Psoas muscle (tissue), 8 donors: ENCODE results near the gene FBXL20. TPM values are rescaled to one million over a fixed set of nuclear protein-coding genes. Genes with fewer than 3 reads are reported as not detected.

Experiments
- ATAC-seq, 4 donors: fragments of 200-7000 bp; cut with Tn5 transposase; one replicate each; pipeline ENCODE4 v1.9.1; 2020; ENCODE audit warnings: moderate library complexity in 3 of 4, mild to moderate bottlenecking in 2 of 4
- DNase-seq, 2 donors: peaks; one replicate each; pipeline ENCODE4 v3.0.0-alpha.2; 2020
- H3K27ac ChIP-seq: fragments of 200-600 bp; one replicate; pipeline ENCODE4 v1.8.0; 2022
- H3K27me3 ChIP-seq, 3 donors: fragments of 200-600 bp in 1 of 3; one replicate each; pipeline versions ENCODE4 v1.6.1 to v1.8.0; 2013 to 2022; ENCODE audit warnings: low read length in 2 of 3, mild to moderate bottlenecking in 2 of 3, moderate library complexity in 1 of 3; ENCODE audit not compliant: insufficient read depth in 3 of 3
- H3K36me3 ChIP-seq, 2 donors: fragments of 200-600 bp in 1 of 2; one replicate each; pipeline versions ENCODE4 v1.6.1 to v1.8.0; 2013 to 2022; ENCODE audit warnings: low read depth in 1 of 2, mild to moderate bottlenecking in 1 of 2, moderate library complexity in 1 of 2; ENCODE audit not compliant: insufficient read depth in 1 of 2
- H3K4me1 ChIP-seq: fragments of 200-600 bp; one replicate; pipeline ENCODE4 v1.8.0; 2022
- H3K4me3 ChIP-seq: fragments of 200-600 bp; one replicate; pipeline ENCODE4 v1.8.0; 2022; ENCODE audit warnings: mild to moderate bottlenecking
- H3K9me3 ChIP-seq: fragments of 200-600 bp; one replicate; pipeline ENCODE4 v1.8.0; 2022
- CTCF ChIP-seq: fragments of 200-600 bp; IDR thresholded peaks from one replicate; pipeline ENCODE4 v1.8.0; 2022; ENCODE audit warnings: antibody characterized with exemption
- WGBS, 3 donors: extraction: QIAGEN DNeasy Blood & Tissue Kit; methylation state at CpG; one replicate each; pipeline versions ENCODE4 v1.1.6 to v1.1.7; 2013; 5-methylcytosine and 5-hydroxymethylcytosine counted together
- intact Hi-C, 2 donors: fragments of 100-400 bp; cut with DNase I; formaldehyde crosslinking; loops; one replicate each; pipeline versions ENCODE4 v1.11.0 to v1.14.2; 2022
- polyA plus RNA-seq, 3 donors: library from polyadenylated mRNA; stranded (reverse); fragments of 200-250 nt; gene quantifications; one replicate each; pipeline ENCODE4 v1.2.3, GENCODE V29; 2013
- total RNA-seq, 4 donors: library from RNA; stranded (reverse); fragmentation: NEBNext Ultra II Directional in 2 of 4; extraction: Animal tissue kit (Norgen Biotek cat#: 25700) in 2 of 4; gene quantifications; one replicate each; pipeline versions ENCODE4 v1.2.1 to v1.2.4, GENCODE V29; 2021 to 2023
- donor health status: healthy with polysubstance abuse.
- donor health status: DM: no; HTN: no; CAD: no; lungs with moderate emphysema.
- donor health status: Bipolar disorder and iron deficiency.
- donor health status: healthy.
- donor health status: DM: yes; HTN: yes; CAD: no.
- donor health status: DM: no; HTN: no; CAD: no.
- donor health status: DM: no; HTN: no; CAD: no.
- donor health status: DM: yes; HTN: yes; CAD: no.

The FBXL20 gene
- total and polyA plus RNA-seq, 7 donors, result 0.89 to 8.7 (median 8.0) TPM

GRCh38 chr17:39231091-39231561, 170.3 kb downstream of the FBXL20 start:
- ATAC-seq (no peak), DNase-seq (no peak)
- Histone ChIP-seq H3K27ac (no peak overlapping the region), H3K36me3 (no peaks in the 10 kb centered on the region), H3K4me1 (peaks cover 19% of the 10 kb centered on the region), H3K4me3 (no peak overlapping the region), H3K27me3 (peaks cover 0 to 13% (median 0%) of the 10 kb centered on the region in 3 donors), H3K9me3 (no peaks in the 10 kb centered on the region)
- WGBS, 3 donors, result 36 to 50% (median 39%) methylated on average over 10 of the region's 10 CpGs
- TF ChIP-seq CTCF, result no peak
- intact Hi-C loops, result loop anchor here in 1 of 2 donors (10.0 kb wide), 1 partner anchor 66 kb away; the partner anchor contains the start of gene ARL5C

GRCh38 chr17:39230361-39230760, 171.1 kb downstream of the FBXL20 start:
- DNase-seq (no peak), ATAC-seq (no peak)
- Histone ChIP-seq H3K36me3 (no peaks in the 10 kb centered on the region), H3K9me3 (no peaks in the 10 kb centered on the region), H3K27ac (no peak overlapping the region), H3K4me1 (peaks cover 23% of the 10 kb centered on the region), H3K27me3 (peaks cover 0 to 21% (median 4%) of the 10 kb centered on the region in 3 donors), H3K4me3 (no peak overlapping the region)
- WGBS, 3 donors, result 35 to 79% (median 66%) methylated on average over 1 of the region's 1 CpG
- TF ChIP-seq CTCF, result no peak
- intact Hi-C loops, result loop anchor here in 1 of 2 donors (10.0 kb wide), 1 partner anchor 66 kb away; the partner anchor contains the start of gene ARL5C

- ATAC-seq (no peak), DNase-seq (no peak)
- no peak for TF ChIP-seq CTCF
- peaks cover 0 to 31% (median 7%) of the 10 kb centered on the region in 3 donors for H3K27me3 ChIP-seq
- no peaks in the 10 kb centered on the region for H3K36me3 ChIP-seq
- H3K27ac ChIP-seq, result no peak overlapping the region
- H3K4me3 ChIP-seq, result no peak overlapping the region
- H3K4me1 ChIP-seq, result peaks cover 27% of the 10 kb centered on the region
- H3K9me3 ChIP-seq, result no peaks in the 10 kb centered on the region
- WGBS, 3 donors, result 65 to 70% (median 68%) methylated on average over 11 of the region's 11 CpGs
- intact Hi-C loops, result no loop called here
Observed at GRCh38 chr17:39229274-39229913, 172.0 kb downstream of the FBXL20 start.

- no peak overlapping the region for H3K4me3 ChIP-seq
- DNase-seq, result no peak
- H3K27ac ChIP-seq, result no peak overlapping the region
- peak; percentile 34 to 65 (median 62) for ATAC-seq
- intact Hi-C loops, result no loop called here
- H3K4me1 ChIP-seq, result peaks cover 27% of the 10 kb centered on the region
- TF ChIP-seq CTCF, result no peak
- WGBS, 3 donors, result 14 to 26% (median 15%) methylated on average over 2 of the region's 2 CpGs
- no peaks in the 10 kb centered on the region for H3K36me3 ChIP-seq
- H3K27me3 ChIP-seq, result peaks cover 0 to 31% (median 7%) of the 10 kb centered on the region in 3 donors
- H3K9me3 ChIP-seq, result no peaks in the 10 kb centered on the region
Observed at GRCh38 chr17:39227364-39227919, 174.0 kb downstream of the FBXL20 start.
